Stimulated activated CD8-positive, alpha-beta memory T cell treated with anti-CD3 and anti-CD28 coated beads, Interleukin-4, amount 100 ng/mL, for 4 hours (primary cell): ENCODE data around the gene BCL2L1.

Experiments used
- DNase-seq, 2 donors: peaks; one replicate each; pipeline ENCODE4 v3.0.0-alpha.2; 2020; ENCODE audit warnings: low read depth in 2 of 2, low spot score in 1 of 2

Gene BCL2L1

GRCh38 chr20:31731321-31731717, 8.7 kb upstream of the BCL2L1 start:
- DNase-seq = no peak

- DNase-seq = peak; percentile 93 to 98
Observed at GRCh38 chr20:31723319-31724078, 831 bp upstream of the BCL2L1 start.

- DNase-seq = no peak
Observed at GRCh38 chr20:31723069-31723318, 326 bp upstream of the BCL2L1 start.

GRCh38 chr20:31721408-31722256, 1.0 kb downstream of the BCL2L1 start:
- DNase-seq = no peak

GRCh38 chr20:31720486-31721407, 1.9 kb downstream of the BCL2L1 start:
- no peak for DNase-seq

DNA sequence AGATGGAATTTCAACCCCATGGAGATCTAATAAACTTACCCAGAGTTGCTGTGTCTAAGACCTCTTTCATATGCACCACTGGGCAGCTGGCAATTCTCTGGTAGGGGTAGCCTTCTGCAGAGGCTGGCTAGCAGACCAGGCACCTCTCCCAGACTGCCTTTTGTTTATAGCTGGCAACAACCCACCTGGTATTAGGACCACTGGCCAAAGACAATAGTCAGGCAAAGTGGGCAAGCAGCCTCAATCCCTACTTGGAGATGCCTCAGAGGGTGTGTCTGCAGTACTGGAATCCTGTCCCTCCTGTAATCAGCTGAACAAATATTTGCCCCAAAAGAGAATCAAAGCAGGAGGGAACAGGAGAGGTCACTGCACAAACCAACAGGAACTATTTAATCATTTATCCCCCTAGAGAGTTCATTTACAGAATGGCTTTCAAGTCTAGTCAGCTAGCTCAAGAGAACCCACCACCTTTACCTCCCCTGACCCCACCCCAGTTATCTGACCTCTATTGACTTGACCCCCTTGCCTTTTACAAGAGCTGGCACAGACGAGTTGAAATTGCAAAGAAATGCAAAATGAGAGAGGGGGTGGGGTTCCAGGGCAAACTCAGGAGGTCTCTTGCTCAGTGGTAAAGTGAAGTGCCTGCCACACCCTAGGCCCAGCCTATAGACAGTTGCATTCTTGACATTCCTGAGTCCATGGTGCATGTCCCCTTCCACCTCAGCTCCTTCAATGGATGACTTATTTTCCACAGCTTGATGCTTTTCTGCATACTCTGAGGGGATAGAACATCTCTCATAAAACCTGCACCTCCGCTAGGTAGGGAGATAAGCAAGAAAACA, 2.8 kb downstream of the BCL2L1 start:
- no peak for DNase-seq

DNA sequence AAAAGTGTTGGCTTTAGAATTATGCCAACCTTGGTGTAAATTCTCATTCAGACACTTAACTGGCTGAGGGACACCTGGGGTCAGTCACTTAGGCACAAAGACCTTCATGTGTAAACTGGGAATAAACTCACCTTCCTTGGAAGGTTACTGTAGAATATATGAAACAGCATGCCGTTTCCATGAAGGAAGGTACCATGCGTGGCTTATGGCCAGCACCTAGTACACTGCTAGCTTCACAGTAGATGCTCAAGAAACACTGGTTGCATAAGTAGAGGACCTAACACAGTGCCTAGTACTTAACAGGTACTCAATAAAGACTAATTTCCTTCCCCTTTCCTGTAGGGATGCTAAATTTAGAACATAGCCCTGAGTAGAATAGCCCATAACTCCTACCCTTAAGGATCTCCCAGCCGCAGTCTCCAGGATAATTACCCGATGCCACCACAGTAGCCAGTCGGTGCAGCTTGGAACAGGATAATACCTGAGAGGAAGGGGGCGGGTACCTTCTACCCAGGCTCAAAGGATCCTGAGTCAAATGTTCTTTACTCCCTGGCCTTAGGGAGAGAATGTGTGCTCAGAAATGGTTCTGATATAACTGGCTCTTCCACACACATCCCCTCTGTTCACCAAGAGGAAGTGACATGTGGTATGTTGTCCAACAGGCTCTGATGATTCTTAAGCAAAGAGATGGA, 3.6 kb downstream of the BCL2L1 start:
- no peak for DNase-seq

- no peak for DNase-seq
Observed at GRCh38 chr20:31717478-31718201, 5.0 kb downstream of the BCL2L1 start.

- DNase-seq = no peak
Observed at GRCh38 chr20:31716818-31717477, 5.7 kb downstream of the BCL2L1 start.

DNA sequence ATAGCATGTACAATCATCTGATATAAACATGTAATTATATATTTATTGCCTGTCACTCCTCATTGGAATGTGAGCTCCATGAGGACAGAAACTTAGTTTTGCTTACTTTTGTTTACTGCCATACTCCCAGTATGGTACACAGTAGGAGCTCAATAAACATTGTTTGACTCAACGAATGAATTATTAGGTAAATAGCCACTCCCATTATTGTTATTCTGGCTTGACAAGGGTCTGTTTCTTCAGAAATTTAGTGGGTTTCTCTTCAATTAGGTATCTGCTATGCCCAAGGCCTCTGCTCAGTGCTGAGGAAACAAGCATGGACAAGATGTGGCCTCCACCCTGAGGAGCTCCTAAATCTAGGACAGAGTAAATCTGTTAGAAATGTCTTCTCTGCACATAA, 6.3 kb downstream of the BCL2L1 start:
- DNase-seq = no peak

DNA sequence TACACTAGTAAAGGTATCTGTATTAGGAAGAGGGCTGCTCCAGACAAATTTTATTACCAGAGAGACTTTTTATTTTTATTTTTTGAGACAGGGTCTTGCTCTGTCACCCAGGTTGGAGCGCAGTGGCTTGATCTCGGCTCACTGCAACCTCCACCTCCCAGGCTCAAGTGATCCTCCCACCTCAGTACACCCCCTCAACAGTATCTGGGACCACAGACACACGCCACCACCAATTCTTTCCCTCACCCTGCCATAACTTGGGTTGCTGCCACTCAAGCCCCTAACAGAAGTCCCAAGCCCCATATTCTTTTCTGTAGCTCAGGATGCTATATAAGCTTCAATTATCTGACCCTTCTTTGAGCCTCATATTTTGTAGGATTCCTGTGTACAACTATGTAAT, 6.9 kb downstream of the BCL2L1 start:
- no peak for DNase-seq

DNA sequence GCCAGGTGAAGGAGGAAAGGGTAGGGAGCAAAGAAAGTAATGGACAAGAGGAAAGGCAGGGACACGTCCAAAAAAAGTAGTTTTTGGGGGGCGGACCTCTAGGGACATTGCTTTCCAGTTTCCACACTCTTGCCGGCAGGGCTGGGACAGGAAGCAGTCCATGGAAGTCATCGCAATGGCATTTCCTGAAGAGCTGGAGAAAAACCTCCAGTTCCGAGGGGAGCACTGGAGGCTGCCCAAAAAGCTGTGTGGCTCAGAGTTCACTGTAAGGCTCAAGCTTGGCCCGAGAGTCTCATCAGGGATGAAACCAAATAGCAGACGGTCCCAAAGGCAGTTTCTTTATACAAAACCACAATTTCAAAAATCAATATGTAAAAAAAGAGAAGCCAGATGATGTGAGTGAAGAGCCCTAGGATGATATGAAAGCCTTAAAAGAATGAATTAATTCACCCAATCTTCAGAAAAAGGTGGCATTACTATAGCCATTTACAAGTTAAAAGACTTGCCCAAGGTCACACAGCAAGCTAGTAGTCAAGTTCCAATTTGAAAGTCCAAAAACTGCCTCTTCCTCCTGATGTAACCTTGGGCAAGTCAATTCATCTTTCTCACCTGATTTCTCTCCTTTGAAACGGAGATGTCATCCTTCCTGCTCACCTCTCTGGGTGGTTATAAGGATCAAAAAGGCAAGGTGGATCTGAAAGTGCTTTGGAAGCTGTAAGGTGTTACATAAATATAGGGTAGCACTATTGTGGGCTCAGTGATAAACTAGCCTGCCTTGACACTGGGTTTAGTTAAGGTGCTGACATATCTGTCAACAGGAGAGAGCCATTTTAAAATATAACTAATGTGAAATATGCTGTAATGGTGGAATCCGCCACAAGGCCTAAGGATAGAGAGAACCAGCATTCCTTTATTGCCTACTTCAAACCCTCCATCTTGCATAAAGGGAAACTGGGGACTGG, 9.1 kb downstream of the BCL2L1 start:
- DNase-seq = no peak

DNA sequence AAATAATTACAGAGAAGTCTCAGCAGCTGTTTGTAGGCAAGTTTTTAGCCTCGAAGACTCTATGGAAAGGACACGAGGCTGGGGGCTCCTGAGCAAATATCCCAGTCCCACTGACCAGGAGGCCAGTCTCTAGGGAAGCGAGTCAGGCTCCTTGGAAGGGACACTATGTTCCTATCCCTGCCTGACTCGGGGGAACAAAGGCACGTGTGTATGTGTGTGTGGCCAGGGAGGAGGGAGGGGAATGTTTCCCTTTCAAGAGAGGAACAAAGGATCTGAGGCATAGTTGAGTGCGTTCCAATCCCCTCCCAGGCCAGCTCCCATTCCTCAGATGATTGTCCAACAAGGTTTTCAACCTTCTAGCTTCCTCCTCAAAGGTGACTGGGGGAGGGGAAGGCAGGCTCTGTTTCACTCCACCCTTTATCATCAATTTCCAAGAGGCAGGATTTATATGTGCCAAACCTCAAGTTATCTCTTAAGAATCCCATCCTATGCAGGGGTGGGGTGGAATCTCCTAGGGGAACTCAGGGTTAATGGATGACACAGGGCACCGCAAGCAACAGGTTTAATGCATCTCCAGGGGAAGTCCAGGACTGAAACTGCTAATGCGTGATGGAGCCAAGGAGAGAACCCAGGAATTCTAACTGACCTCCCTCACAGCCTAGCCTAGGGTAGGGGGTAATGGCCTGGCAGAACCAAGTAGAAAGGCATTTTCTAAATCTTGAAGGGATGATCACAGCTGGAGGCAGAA, 9.9 kb downstream of the BCL2L1 start:
- DNase-seq = no peak

- no peak for DNase-seq
Observed at GRCh38 chr20:31712112-31712553, 10.5 kb downstream of the BCL2L1 start.

GRCh38 chr20:31711179-31712111, 11.2 kb downstream of the BCL2L1 start:
- DNase-seq = no peak
